GM12878 (cell line): ENCODE data around the gene TOMM20. TPM values are rescaled to one million over a fixed set of nuclear protein-coding genes. Genes with fewer than 3 reads are reported as not detected.

ENCODE experiments used
- ATAC-seq: fragments of 200-7000 bp; cut with Tn5 transposase; 3 replicates; pipeline ENCODE4 v1.9.1; 2020; ENCODE audit warnings: mild to moderate bottlenecking, moderate library complexity
- BruUV-seq: library from RNA; stranded (reverse); fragments of 400-500 nt; replicated peaks from 2 replicates; lab custom pipeline; 2021; lab: Mats Ljungman, UMichigan
- CTCF ChIA-PET: fragments of 300-600 bp; sonication (Branson Sonifier 250); formaldehyde crosslinking; extraction: SDS; loops from one replicate; lab custom pipeline; 2021; ENCODE audit warnings: inconsistent platforms; lab: Yijun Ruan, JAX
- POLR2A ChIA-PET: fragments of 350-600 bp; formaldehyde crosslinking; extraction: SDS; loops from one replicate; lab custom pipeline; 2021; ENCODE audit warnings: inconsistent platforms; lab: Charles Lee
- RAD21 ChIA-PET: fragments of 300-600 bp; sonication (Branson Sonifier 250); formaldehyde crosslinking; loops from one replicate; lab custom pipeline; 2023; ENCODE audit warnings: antibody characterized with exemption; ENCODE audit not compliant: unreplicated experiment; lab: Charles Lee
- SMC1A ChIA-PET: fragments of 300-600 bp; sonication (Branson Sonifier 250); formaldehyde crosslinking; loops from one replicate; lab custom pipeline; 2023; ENCODE audit not compliant: unreplicated experiment, uncharacterized antibody; lab: Charles Lee
- DNase-seq: peaks from one replicate; pipeline ENCODE4 v3.0.0-alpha.2; 2011; ENCODE audit warnings: low read depth, low spot score
- FAIRE-seq: peaks from 3 replicates; lab custom pipeline; 2011; peaks lifted over from hg19 to GRCh38; lab: Jason Lieb, UNC
- H2AFZ ChIP-seq: 2 replicates; pipeline ENCODE4 v1.6.0; 2011; ENCODE audit warnings: low read depth, low read length, control low read depth; ENCODE audit not compliant: control insufficient read depth
- H3K27ac ChIP-seq: 2 replicates; pipeline ENCODE4 v1.5.1; 2011; ENCODE audit warnings: control low read depth; ENCODE audit not compliant: control insufficient read depth, insufficient read depth
- H3K27me3 ChIP-seq, 2 experiments: replicated peaks in 1 of 2; 2 replicates each; pipeline versions ENCODE4 v1.6.0 to v1.6.1; 2011; ENCODE audit warnings: low read length in 1 of 2; ENCODE audit not compliant: control insufficient read depth in 2 of 2, insufficient read depth in 2 of 2
- H3K36me3 ChIP-seq, 2 experiments: 2 replicates each; pipeline ENCODE4 v1.5.1; 2011; ENCODE audit warnings: low read length in 1 of 2; ENCODE audit not compliant: control insufficient read depth in 2 of 2, insufficient read depth in 2 of 2
- H3K4me1 ChIP-seq: 2 replicates; pipeline ENCODE4 v1.6.1; 2011; ENCODE audit warnings: mild to moderate bottlenecking, low read length, moderate library complexity, mixed read lengths; ENCODE audit not compliant: control insufficient read depth, insufficient read depth
- H3K4me2 ChIP-seq: 2 replicates; pipeline ENCODE4 v1.6.0; 2011; ENCODE audit warnings: control low read depth; ENCODE audit not compliant: control insufficient read depth, insufficient read depth
- H3K4me3 ChIP-seq: fragments of 200-600 bp; sonication (generic); 2 replicates; pipeline ENCODE4 v1.5.1; 2016
- H3K79me2 ChIP-seq: 2 replicates; pipeline ENCODE4 v1.6.0; 2011; ENCODE audit warnings: low read length; ENCODE audit not compliant: control insufficient read depth, insufficient read depth
- H3K9ac ChIP-seq: 2 replicates; pipeline ENCODE4 v1.8.0; 2011; ENCODE audit warnings: low read length, control low read depth, mixed read lengths; ENCODE audit not compliant: control insufficient read depth, insufficient read depth
- H3K9me3 ChIP-seq: replicated peaks from 3 replicates; pipeline ENCODE4 v1.5.1; 2011; ENCODE audit warnings: mild to moderate bottlenecking, low read length; ENCODE audit not compliant: control insufficient read depth, insufficient read depth
- H4K20me1 ChIP-seq: 2 replicates; pipeline ENCODE4 v1.6.0; 2011; ENCODE audit not compliant: control insufficient read depth, insufficient read depth
- MTA3 ChIP-seq: IDR thresholded peaks from 2 replicates; pipeline ENCODE4 v1.6.1; 2012; ENCODE audit warnings: low read length, inconsistent platforms, borderline replicate concordance
- POLR2AphosphoS5 ChIP-seq: IDR thresholded peaks from 2 replicates; pipeline ENCODE4 v1.6.1; 2011; ENCODE audit warnings: mild to moderate bottlenecking, low read length, inconsistent platforms
- WGBS: methylation state at CpG from one replicate; pipeline ENCODE4 v1.1.6; 2016; ENCODE audit warnings: low lambda C conversion rate; ENCODE audit not compliant: insufficient replicate concordance, insufficient coverage; ENCODE audit errors: missing lambda C conversion rate; 5-methylcytosine and 5-hydroxymethylcytosine counted together
- in situ Hi-C: fragments of 300-500 bp; cut with MboI; formaldehyde crosslinking; loops from 9 replicates; pipeline ENCODE4 v1.14.3; 2018; ENCODE audit warnings: mixed read lengths
- intact Hi-C: fragments of 100-400 bp; cut with micrococcal nuclease; formaldehyde crosslinking; loops from one replicate; pipeline ENCODE4 v1.14.2; 2022; ENCODE audit not compliant: unreplicated experiment
- polyA plus RNA-seq, 11 experiments: library from polyadenylated mRNA; depleted of rRNA in 4 of 11; unstranded in 6 of 11; stranded (reverse) in 5 of 11; fragments of >200 nt; fragmentation: Nextera tagmentation in 4 of 11; fragmentation: Illumina TruSeq in 1 of 11; extraction: Ambion mirVana in 4 of 11; extraction: Trizol in 1 of 11; gene quantifications; 1 replicate in 1 of 11; 2 replicates in 10 of 11; pipeline versions ENCODE4 v1.2.1 to v1.2.3, GENCODE V29; 2011 to 2016; ENCODE audit warnings: inconsistent platforms in 2 of 11, missing spikeins in 2 of 11, low read depth in 1 of 11
- total RNA-seq, 4 experiments: library from RNA; depleted of rRNA in 3 of 4; stranded (reverse); fragments of >200 nt in 3 of 4; fragmentation: Illumina TruSeq in 1 of 4; extraction: Trizol in 1 of 4; gene quantifications; 2 replicates each; pipeline versions ENCODE4 v1.2.1 to v1.2.3, GENCODE V29; 2013 to 2021
- TF ChIP-seq, protein P1 (sequence below): fragments of 450-650 bp; IDR thresholded peaks from 2 replicates; pipeline ENCODE4 v1.6.1; 2017; ENCODE audit warnings: mild to moderate bottlenecking

The TOMM20 gene
- total and polyA plus RNA-seq, 10 of the 15 experiments (the other 5 are each of a cell fraction or from before 2014, with no cell fraction given): 39.8 to 138 (median 70.1) TPM

DNA sequence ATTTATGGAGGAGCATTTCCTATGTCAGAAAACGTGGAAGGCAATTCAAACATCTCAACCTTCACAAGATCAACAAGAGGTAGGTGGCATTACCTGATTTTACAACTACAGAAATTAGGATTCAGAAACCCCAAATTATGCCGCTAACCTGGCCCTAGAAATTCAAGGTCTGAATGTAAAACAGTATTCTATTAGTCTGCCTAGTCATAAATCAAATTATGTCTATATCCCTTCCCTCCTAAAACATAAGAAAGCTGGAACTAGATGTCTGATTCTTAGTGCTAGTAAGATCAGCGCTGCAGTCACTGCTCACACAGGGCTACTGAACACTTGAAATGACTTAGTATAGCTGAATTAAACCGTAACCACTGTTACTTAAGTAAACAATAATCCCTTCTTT, 1.4 kb downstream of the TOMM20 start:
- H3K4me3 ChIP-seq: peak overlapping the region; percentile 90
- H4K20me1 ChIP-seq: no peaks in the 10 kb centered on the region
- H3K27me3 ChIP-seq: no peaks in the 10 kb centered on the region
- H3K4me2 ChIP-seq: peak overlapping the region; percentile 87
- peaks cover 67% of the 10 kb centered on the region for H3K79me2 ChIP-seq
- SMC1A ChIA-PET: interaction anchor here (0.7 to 2.5 kb wide), 8 partner anchors 11 to 369 kb away, joined by 3 to 18 read pairs (median 3); no protein-coding TSS in a partner anchor
- H3K9ac ChIP-seq: peak overlapping the region; percentile 94
- TF ChIP-seq, protein P1, sequence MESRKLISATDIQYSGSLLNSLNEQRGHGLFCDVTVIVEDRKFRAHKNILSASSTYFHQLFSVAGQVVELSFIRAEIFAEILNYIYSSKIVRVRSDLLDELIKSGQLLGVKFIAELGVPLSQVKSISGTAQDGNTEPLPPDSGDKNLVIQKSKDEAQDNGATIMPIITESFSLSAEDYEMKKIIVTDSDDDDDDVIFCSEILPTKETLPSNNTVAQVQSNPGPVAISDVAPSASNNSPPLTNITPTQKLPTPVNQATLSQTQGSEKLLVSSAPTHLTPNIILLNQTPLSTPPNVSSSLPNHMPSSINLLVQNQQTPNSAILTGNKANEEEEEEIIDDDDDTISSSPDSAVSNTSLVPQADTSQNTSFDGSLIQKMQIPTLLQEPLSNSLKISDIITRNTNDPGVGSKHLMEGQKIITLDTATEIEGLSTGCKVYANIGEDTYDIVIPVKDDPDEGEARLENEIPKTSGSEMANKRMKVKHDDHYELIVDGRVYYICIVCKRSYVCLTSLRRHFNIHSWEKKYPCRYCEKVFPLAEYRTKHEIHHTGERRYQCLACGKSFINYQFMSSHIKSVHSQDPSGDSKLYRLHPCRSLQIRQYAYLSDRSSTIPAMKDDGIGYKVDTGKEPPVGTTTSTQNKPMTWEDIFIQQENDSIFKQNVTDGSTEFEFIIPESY: no peak
- TF ChIP-seq POLR2AphosphoS5 (no peak), MTA3 (no peak)
- CTCF ChIA-PET: interaction anchor here (0.7 to 2.1 kb wide), 5 partner anchors 30 to 628 kb away, joined by 3 to 8 read pairs (median 3); no protein-coding TSS in a partner anchor
- POLR2A ChIA-PET: interaction anchor here (0.6 to 1.0 kb wide), 5 partner anchors 8 to 631 kb away, joined by 3 to 7 read pairs (median 3); partner anchors contain the start of gene RBM34
- no peak overlapping the region for H2AFZ ChIP-seq
- no TSS peak for BruUV-seq
- WGBS: 0% methylated on average over 4 of the region's 4 CpGs
- H3K36me3 ChIP-seq: peaks cover 1 to 11% of the 10 kb centered on the region in 2 experiments; a peak in 3 of 4 replicates
- RAD21 ChIA-PET: interaction anchor here (2.1 kb wide), 1 partner anchor 22 kb away, joined by 10 read pairs; no protein-coding TSS in a partner anchor
- DNase-seq (no peak), FAIRE-seq (peak; percentile 57), ATAC-seq (no peak)
- 0 out of 2 replicates have a peak, but pooled peaks cover 3% of the 10 kb centered on the region for H3K4me1 ChIP-seq
- in situ Hi-C loops: no loop called here
- intact Hi-C loops: loop anchor here (5.0 kb wide), 1 partner anchor 200 kb away; the partner anchor contains the start of genes ARID4B and GGPS1
- H3K27ac ChIP-seq: peak overlapping the region; percentile 90
- H3K9me3 ChIP-seq: no peaks in the 10 kb centered on the region
